BJ (cell line): ENCODE data around the gene CORO2B. TPM values are rescaled to one million over a fixed set of nuclear protein-coding genes. Genes with fewer than 3 reads are reported as not detected.

Experiments
- CTCF ChIA-PET: fragments of 350-600 bp; formaldehyde crosslinking; extraction: SDS; loops from one replicate; lab custom pipeline; 2021; ENCODE audit warnings: antibody characterized with exemption, inconsistent platforms; lab: Yijun Ruan, JAX
- POLR2A ChIA-PET: fragments of 300-600 bp; sonication (Branson Sonifier 250); formaldehyde crosslinking; extraction: SDS; loops from one replicate; lab custom pipeline; 2021; ENCODE audit warnings: antibody characterized with exemption; lab: Charles Lee
- DNase-seq: peaks from one replicate; pipeline ENCODE4 v3.0.0-alpha.2; 2011; ENCODE audit warnings: low read depth
- H3K27me3 ChIP-seq: 2 replicates; pipeline ENCODE4 v1.6.0; 2011; ENCODE audit warnings: low read length; ENCODE audit not compliant: control insufficient read depth, insufficient read depth
- H3K36me3 ChIP-seq: 2 replicates; pipeline ENCODE4 v1.5.1; 2011; ENCODE audit warnings: low read length; ENCODE audit not compliant: control insufficient read depth, insufficient read depth
- H3K4me3 ChIP-seq: 2 replicates; pipeline ENCODE4 v1.5.1; 2011; ENCODE audit warnings: low read depth, mild to moderate bottlenecking, control low read depth, low read length
- polyA minus RNA-seq: library from RNA; depleted of rRNA, polyadenylated mRNA; stranded (reverse); fragments of >200 nt; gene quantifications from 2 replicates; pipeline ENCODE4 v1.2.3, GENCODE V29; 2011; rRNA and poly(A)+ RNA removed
- polyA plus RNA-seq: library from polyadenylated mRNA; depleted of rRNA; stranded (reverse); fragments of >200 nt; gene quantifications from 2 replicates; pipeline ENCODE4 v1.2.3, GENCODE V29; 2011; rRNA removed
- TF ChIP-seq, protein P1 (sequence below): IDR thresholded peaks from 2 replicates; pipeline ENCODE4 v1.5.1; 2011; ENCODE audit warnings: low read depth, mild to moderate bottlenecking, control low read depth, inconsistent platforms, low read length, moderate library complexity; ENCODE audit not compliant: insufficient read depth

The CORO2B gene, protein sequence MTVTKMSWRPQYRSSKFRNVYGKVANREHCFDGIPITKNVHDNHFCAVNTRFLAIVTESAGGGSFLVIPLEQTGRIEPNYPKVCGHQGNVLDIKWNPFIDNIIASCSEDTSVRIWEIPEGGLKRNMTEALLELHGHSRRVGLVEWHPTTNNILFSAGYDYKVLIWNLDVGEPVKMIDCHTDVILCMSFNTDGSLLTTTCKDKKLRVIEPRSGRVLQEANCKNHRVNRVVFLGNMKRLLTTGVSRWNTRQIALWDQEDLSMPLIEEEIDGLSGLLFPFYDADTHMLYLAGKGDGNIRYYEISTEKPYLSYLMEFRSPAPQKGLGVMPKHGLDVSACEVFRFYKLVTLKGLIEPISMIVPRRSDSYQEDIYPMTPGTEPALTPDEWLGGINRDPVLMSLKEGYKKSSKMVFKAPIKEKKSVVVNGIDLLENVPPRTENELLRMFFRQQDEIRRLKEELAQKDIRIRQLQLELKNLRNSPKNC
- polyA plus RNA-seq (5.1 and 7.7 TPM in 2 replicates), polyA minus RNA-seq (5.2 and 6.8 TPM in 2 replicates)

DNA sequence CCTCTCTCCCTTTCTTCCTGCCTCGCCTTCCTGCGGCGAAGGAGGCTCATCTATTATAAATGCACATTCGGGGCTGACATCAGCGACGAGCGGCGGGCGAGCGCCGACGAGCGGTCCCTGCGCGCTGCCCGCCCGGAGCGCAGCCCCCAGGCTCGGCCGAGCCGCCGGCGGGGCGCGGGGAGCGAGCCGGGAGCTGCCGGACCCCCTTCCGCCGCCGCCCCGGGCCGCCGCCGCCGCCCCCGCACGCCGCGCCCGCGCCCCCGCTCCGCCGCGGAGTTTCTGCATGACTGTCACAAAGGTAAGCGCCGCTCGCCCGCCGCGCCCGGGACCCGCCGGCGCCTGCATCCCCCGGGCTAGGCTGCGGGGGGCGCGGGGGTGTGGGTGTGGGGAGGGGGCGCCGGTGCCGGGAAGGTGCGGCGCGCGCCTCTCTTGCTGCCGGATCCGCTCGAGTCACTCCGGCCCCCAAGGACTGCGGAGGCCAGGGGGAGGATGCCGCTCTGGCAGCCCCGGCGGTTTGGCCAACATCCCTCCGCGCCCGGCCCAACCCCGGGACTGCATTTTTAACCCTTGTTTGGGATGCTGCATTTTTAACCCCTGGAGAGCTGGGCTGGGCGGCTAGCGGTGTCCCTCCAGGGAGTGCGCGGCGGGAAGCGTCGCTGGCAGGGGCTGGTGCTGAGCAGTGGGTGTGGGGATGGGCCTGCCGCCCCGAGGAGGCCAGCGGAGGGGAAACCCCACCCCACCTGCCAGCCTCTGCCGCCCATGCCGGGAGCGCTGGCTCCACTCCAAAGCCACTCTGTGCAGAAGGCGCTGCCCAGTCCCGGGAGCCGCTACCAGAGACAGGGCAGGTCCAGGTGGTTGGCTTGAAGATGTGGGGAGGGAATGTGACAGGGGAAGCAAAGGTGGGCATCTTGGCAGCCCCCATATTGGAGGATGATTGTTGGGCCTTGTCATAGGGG is at the start of gene CORO2B:
Gene CORO2B (plus strand): TSS at position 14 of the 956 bp plus-strand sequence. CDS start 270 bp downstream, at position 284.
- CTCF ChIA-PET = interaction anchor here (1.0 to 3.4 kb wide), 5 partner anchors 7 to 346 kb away, joined by 3 to 15 read pairs (median 3); no protein-coding TSS in a partner anchor
- no peak for DNase-seq
- Histone ChIP-seq H3K4me3 (peak within 1 kb of the TSS; percentile 50), H3K36me3 (no peaks in the 10 kb centered on the region), H3K27me3 (peaks cover 3% of the 10 kb centered on the region)
- POLR2A ChIA-PET = no interaction called here
- TF ChIP-seq, protein P1, sequence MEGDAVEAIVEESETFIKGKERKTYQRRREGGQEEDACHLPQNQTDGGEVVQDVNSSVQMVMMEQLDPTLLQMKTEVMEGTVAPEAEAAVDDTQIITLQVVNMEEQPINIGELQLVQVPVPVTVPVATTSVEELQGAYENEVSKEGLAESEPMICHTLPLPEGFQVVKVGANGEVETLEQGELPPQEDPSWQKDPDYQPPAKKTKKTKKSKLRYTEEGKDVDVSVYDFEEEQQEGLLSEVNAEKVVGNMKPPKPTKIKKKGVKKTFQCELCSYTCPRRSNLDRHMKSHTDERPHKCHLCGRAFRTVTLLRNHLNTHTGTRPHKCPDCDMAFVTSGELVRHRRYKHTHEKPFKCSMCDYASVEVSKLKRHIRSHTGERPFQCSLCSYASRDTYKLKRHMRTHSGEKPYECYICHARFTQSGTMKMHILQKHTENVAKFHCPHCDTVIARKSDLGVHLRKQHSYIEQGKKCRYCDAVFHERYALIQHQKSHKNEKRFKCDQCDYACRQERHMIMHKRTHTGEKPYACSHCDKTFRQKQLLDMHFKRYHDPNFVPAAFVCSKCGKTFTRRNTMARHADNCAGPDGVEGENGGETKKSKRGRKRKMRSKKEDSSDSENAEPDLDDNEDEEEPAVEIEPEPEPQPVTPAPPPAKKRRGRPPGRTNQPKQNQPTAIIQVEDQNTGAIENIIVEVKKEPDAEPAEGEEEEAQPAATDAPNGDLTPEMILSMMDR = no peak

DNA sequence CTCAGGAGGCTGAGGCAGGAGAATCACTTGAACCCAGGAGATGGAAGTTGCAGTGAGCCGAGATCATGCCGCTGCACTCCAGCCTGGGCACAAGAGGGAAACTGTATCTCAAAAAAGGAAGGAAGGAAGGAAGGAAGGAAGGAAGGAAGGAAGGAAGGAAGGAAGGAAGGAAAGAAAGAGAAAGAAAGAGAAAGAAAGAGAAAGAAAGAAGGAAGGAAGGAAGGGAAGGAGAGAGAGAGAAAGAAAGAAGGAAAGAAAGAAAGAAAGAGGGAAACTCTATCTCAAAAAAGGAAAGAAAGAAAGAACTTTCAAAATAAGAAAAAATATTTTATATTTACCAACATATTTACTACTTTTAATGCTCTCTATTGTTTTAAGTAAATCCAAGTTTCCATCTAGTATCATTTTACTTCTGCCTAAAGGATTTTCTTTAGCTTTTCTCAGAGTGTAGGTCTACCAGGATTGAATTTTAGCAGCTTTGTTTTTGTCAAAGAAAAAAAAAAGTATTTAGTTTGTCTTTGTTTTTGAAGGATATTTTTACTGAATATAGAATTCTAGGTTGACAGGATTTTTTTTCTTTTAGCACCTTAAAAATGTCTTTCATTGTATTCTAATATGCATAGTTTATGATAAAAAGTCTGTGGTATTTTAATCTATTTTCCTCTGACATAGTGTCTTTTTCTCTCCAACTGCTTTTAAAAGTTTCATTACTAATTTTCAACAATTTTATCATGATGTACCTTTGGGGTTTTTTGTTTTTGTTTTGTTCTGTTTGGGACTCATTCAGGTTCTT is 47.2 kb upstream of the CORO2B start:
- POLR2A ChIA-PET = no interaction called here
- TF ChIP-seq, protein P1 = no peak
- no peaks in the 10 kb centered on the region for H3K27me3 ChIP-seq
- CTCF ChIA-PET = interaction anchor here (0.7 to 0.9 kb wide), 2 partner anchors 12 to 19 kb away, joined by 3 read pairs; no protein-coding TSS in a partner anchor
- DNase-seq = no peak
- no peak overlapping the region for H3K4me3 ChIP-seq
- no peaks in the 10 kb centered on the region for H3K36me3 ChIP-seq

DNA sequence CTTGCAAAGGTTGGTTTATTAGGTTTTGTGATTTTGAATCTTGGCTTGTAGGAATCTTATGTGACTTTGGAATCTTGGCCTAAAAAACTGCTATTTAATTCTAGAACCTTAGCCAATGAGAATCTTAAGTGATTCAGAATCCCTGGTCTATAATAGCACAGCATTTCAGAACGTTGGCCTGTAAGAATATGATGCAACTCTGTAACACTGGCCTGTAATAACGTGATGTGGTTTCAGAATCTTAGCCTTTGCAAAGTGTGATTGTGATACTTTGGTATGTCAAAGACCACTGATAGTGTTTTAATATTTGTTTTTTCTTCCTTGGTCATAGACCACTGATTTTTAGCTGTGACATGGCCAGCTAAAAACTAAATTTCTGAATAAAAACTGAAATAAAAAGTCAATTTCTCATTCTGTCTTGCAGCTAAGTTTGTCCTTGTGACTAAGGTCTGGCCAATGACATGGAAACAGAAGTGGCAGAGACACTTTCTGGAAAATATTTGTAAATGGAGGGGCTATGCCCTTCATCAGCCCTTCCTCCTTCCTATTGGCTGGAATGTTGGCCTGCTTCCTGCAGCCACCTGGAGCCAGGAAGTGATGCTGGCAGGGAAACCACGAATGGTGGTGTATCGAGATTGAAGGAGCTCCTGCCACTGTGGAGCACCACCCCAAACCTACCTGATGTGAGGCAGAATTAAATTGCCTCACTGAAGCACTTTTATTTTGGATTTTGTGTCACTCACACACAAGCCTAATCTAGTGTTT is 42.3 kb upstream of the CORO2B start:
- no peak overlapping the region for H3K4me3 ChIP-seq
- TF ChIP-seq, protein P1 = no peak
- CTCF ChIA-PET = interaction anchor here (0.8 to 6.3 kb wide), 4 partner anchors 12 to 23 kb away, joined by 3 to 44 read pairs (median 3); no protein-coding TSS in a partner anchor

DNA sequence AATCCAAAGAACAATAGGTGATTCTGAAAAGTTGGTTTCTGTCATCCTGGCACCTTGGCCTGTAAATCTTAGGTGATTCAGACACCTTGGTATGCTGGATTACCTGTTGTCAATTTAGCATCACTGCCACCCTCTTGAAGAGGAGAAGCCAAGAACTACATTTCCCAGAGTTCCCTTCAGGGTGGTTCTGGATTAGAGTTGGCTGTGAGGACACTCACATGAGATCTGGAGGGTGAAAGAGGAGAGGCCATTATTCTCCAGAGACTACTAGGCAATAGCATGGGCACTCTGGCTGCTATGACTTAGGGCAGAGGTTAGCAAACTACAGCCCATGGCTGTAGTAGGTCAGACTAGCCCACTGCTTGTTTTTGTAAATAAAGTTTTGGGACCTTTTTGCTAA is 41.7 kb upstream of the CORO2B start:
- no peaks in the 10 kb centered on the region for H3K36me3 ChIP-seq
- TF ChIP-seq, protein P1 = no peak
- no peak overlapping the region for H3K4me3 ChIP-seq
- ChIA-PET CTCF (interaction anchor here (1.3 to 6.3 kb wide), 3 partner anchors 13 to 23 kb away, joined by 3 to 44 read pairs (median 3); no protein-coding TSS in a partner anchor), POLR2A (no interaction called here)
- H3K27me3 ChIP-seq = no peaks in the 10 kb centered on the region
- no peak for DNase-seq

More for the DNA sequence above, 42.3 kb upstream of the CORO2B start:
- Histone ChIP-seq H3K36me3 (no peaks in the 10 kb centered on the region), H3K27me3 (no peaks in the 10 kb centered on the region)
- POLR2A ChIA-PET = no interaction called here
- DNase-seq = peak; percentile 96
